ENCODE measurements around the gene NXPH1. TPM values are rescaled to one million over a fixed set of nuclear protein-coding genes. Genes with fewer than 3 reads are reported as not detected.

The NXPH1 gene
- total RNA-seq, 1 donor from 2014 or later: not detected

DNA sequence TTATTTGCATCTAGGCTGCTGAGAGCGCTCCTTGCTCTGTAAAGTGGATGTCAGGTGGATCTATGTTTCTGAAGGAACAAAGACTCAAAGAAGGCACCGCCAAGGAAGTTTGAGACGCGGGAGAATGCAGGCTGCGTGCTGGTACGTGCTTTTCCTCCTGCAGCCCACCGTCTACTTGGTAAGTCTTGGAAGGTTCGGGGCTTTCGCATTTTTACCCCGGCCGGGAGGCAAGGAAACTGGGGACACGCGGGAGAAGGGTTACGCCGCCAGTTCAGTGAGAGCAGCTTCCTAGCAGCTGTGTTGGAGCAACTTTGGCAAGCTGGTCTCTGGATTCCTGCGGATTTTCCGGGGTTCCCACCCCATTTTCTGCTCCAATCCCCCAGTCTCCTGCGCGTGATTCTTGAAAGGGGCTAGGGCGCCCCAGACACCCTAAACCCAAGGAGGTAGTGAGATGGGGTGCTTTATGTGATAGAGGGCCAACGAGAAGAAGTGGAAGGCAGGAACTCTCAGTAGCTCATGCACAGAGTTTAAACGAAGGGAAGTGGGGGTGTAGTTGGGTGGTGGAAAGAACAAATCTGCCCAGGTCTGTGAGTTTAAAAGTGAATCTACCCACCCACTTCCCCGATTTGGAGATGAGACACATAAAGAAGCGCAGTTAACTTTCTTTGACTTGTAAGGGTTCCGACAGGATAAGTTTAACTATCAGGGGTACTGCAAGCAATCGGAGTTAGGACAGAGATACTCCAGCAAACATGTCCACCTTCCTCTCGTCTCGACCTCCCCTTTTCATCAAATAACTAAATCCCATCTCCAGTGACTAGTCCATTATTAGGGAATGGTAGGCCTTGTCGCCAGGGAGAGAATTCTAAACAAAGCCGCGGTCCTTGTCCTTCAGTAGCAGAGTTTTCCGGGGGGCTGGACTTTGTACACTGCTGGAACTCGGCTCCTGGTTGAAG, 2.5 kb downstream of the NXPH1 start:
- Mint-ChIP-seq H3K9me3 (no peaks in the 10 kb centered on the region), H3K27me3 (peaks cover 77% of the 10 kb centered on the region), H3K4me1 (peaks cover 16% of the 10 kb centered on the region), H3K27ac (no peak overlapping the region), H3K36me3 (ENCODE audit: low read depth) (no peaks in the 10 kb centered on the region), H3K4me3 (no peak overlapping the region)
- ATAC-seq (ENCODE audit: low read depth) (no peak), DNase-seq (no peak)
- TF ChIP-seq, protein P1, sequence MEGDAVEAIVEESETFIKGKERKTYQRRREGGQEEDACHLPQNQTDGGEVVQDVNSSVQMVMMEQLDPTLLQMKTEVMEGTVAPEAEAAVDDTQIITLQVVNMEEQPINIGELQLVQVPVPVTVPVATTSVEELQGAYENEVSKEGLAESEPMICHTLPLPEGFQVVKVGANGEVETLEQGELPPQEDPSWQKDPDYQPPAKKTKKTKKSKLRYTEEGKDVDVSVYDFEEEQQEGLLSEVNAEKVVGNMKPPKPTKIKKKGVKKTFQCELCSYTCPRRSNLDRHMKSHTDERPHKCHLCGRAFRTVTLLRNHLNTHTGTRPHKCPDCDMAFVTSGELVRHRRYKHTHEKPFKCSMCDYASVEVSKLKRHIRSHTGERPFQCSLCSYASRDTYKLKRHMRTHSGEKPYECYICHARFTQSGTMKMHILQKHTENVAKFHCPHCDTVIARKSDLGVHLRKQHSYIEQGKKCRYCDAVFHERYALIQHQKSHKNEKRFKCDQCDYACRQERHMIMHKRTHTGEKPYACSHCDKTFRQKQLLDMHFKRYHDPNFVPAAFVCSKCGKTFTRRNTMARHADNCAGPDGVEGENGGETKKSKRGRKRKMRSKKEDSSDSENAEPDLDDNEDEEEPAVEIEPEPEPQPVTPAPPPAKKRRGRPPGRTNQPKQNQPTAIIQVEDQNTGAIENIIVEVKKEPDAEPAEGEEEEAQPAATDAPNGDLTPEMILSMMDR (IDR thresholded peaks at IDR 0.05): no peak
- intact Hi-C loops (cut with micrococcal nuclease): no loop called here
- ChIA-PET POLR2A (no interaction called here), CTCF (no interaction called here)

DNA sequence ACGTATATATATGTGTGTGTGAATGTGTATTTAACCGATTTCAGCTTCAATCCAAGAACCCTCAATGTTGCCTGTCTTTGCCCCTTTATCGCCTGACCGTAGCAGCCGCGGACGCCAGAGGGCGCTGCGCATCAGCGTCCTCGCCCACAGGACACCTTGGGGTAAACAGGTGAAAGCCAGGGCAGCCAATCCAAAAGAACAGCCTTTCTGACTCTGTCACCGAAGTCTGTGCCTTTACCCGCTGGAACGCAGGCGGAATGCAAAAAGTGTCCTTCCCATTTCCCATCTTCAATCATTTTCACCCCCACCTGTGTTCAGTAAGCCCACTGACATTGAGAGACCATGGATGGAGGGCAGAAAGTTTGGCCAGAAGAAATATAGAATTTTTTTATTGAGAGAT, 3.6 kb downstream of the NXPH1 start:
- H3K9me3 Mint-ChIP-seq: no peaks in the 10 kb centered on the region
- H3K4me1 Mint-ChIP-seq: peaks cover 16% of the 10 kb centered on the region
- DNase-seq (no peak), ATAC-seq (ENCODE audit: low read depth) (no peak)
- intact Hi-C loops (cut with micrococcal nuclease): no loop called here
- CTCF ChIA-PET: no interaction called here
- H3K27me3 Mint-ChIP-seq: peaks cover 82% of the 10 kb centered on the region
- peak overlapping the region; percentile 30 for H3K4me3 Mint-ChIP-seq
- H3K27ac Mint-ChIP-seq: no peak overlapping the region
- no peaks in the 10 kb centered on the region for H3K36me3 Mint-ChIP-seq (ENCODE audit: low read depth)
- TF ChIP-seq, protein P1 (IDR thresholded peaks at IDR 0.05): no peak
- POLR2A ChIA-PET: no interaction called here

DNA sequence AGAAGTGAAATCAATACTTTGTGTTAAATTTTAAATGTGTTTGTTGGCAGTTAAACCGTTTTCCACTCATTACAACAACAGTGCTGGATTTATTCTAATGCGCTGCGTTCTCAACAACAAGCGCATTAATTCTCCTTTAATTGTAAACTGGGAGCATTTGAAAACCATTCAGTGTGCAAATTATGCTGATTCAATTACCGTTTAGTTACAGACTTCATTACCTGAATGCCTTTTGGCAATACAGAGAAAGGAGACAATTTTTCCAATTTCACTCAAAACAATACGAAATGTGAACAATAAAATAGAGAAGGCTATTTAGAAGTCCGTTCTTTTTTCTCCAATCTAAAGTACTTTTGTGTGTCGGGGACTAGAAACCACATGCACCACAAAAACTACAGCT, 4.2 kb downstream of the NXPH1 start:
- Mint-ChIP-seq H3K36me3 (ENCODE audit: low read depth) (no peaks in the 10 kb centered on the region), H3K4me1 (peaks cover 16% of the 10 kb centered on the region)
- intact Hi-C loops (cut with micrococcal nuclease): no loop called here

DNA sequence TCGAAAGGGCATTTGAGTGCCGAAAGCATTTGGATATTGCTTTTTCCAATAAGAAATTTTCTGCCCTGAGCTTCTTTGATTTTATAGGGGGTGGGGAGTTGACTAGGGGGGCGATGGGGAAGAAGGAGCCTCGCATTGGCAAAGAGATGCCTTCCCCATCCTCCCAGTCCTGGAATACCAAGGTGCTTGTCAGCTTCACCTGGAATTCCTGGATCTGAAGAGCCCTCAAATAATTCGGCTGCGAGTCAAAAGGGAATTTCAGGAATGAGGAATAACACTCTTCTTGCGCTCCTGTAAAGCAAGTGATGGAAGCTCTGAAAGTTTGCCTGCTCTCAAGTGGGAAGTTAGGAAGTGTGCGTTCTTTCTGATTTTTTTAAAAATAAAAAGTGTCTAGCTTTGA, 7.3 kb downstream of the NXPH1 start:
- no peaks in the 10 kb centered on the region for H3K36me3 Mint-ChIP-seq (ENCODE audit: low read depth)
- CTCF ChIA-PET: no interaction called here
- intact Hi-C loops (cut with micrococcal nuclease): no loop called here
- H3K27ac Mint-ChIP-seq: no peak overlapping the region
- H3K4me3 Mint-ChIP-seq: no peak overlapping the region
- H3K4me1 Mint-ChIP-seq: peaks cover 14% of the 10 kb centered on the region
- POLR2A ChIA-PET: no interaction called here
- peaks cover 78% of the 10 kb centered on the region for H3K27me3 Mint-ChIP-seq
- TF ChIP-seq, protein P1 (IDR thresholded peaks at IDR 0.05): no peak
- no peak for DNase-seq
- H3K9me3 Mint-ChIP-seq: peaks cover 2% of the 10 kb centered on the region
- ATAC-seq (ENCODE audit: low read depth): no peak

More for the DNA sequence above, 4.2 kb downstream of the NXPH1 start:
- peaks cover 85% of the 10 kb centered on the region for H3K27me3 Mint-ChIP-seq
- ChIA-PET CTCF (no interaction called here), POLR2A (no interaction called here)
- H3K4me3 Mint-ChIP-seq: no peak overlapping the region
- no peaks in the 10 kb centered on the region for H3K9me3 Mint-ChIP-seq
- DNase-seq: no peak
- no peak for ATAC-seq (ENCODE audit: low read depth)
- H3K27ac Mint-ChIP-seq: no peak overlapping the region
- TF ChIP-seq, protein P1 (IDR thresholded peaks at IDR 0.05): no peak

DNA sequence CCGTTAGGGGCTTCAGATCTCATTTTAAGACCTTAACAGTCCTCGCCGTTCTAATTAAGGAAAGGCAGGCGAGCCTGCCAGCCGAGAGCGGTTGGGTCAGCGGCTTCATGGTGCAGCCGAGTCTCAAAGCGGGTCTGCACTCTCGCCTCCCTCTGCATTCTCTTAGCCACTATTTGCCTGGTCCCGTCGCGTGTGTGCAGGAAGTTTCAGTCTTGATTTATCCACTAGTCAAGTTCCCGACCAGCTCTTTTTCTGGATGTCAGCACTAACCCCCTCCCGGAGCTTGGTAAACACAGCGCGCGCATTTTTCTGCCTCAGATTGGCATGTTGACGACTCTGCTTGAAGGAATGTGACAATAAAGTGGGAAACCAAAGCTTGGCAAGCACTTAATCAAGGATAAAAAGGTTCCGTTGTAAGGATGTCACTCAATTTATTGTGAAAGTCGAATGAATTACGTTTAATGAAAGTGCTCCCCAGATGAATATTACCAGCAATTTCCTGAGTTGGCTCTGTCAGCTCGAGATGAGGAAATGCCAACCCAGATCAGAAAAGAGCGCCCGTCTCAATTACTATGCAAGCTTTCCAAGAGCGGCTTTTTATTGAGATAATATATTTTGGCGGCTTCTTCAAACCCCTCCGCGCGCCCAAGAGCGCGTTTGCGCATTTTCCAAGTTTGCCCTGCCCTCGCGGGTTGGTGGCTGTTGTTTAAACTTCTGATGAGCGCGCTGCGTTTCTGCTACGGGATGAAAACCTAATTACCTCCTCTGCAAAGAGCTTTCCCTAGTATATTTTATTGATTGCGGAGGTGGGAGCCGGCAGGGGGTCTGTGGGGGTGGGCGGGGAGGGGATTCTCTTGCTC, 7.9 kb downstream of the NXPH1 start:
- POLR2A ChIA-PET: no interaction called here
- H3K4me3 Mint-ChIP-seq: no peak overlapping the region
- H3K9me3 Mint-ChIP-seq: peaks cover 2% of the 10 kb centered on the region
- ATAC-seq (ENCODE audit: low read depth) (no peak), DNase-seq (no peak)
- intact Hi-C loops (cut with micrococcal nuclease): no loop called here
- peaks cover 75% of the 10 kb centered on the region for H3K27me3 Mint-ChIP-seq
- H3K36me3 Mint-ChIP-seq (ENCODE audit: low read depth): no peaks in the 10 kb centered on the region
- no peak overlapping the region for H3K27ac Mint-ChIP-seq
- TF ChIP-seq, protein P1 (IDR thresholded peaks at IDR 0.05): no peak
- H3K4me1 Mint-ChIP-seq: peaks cover 14% of the 10 kb centered on the region
- CTCF ChIA-PET: no interaction called here
